Measurements from ENCODE around the gene RPH3AL. TPM values are rescaled to one million over a fixed set of nuclear protein-coding genes. Genes with fewer than 3 reads are reported as not detected.

Gene RPH3AL
- total and polyA plus RNA-seq, 3 donors from 2014 or later: 4.4 to 13.5 (median 6.5) TPM

DNA sequence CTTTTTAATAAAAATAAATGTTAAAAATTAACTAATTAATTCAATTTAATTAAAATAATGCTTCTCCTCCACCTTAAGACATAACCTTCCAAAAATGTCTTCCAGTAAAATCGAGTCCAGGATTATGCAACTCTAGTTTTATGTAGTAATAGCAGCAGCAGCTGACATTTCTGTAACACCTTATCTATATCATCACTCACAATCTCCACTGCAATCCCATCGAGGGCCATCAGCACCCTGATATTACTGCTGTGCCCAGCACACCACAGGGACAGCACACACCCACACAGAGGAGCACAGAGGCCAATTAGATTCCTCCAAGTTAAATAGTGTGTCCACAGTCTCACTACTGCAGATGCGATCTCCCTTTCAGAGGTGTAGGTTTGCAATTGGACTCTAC is 2.9 kb downstream of the RPH3AL start:
- no peaks in the 10 kb centered on the region for H3K9me3 ChIP-seq
- TF ChIP-seq CTCF (IDR thresholded peaks at IDR 0.05) (no peak), POLR2A (IDR thresholded peaks at IDR 0.05) (no peak)
- no peak overlapping the region for H3K4me3 ChIP-seq
- H3K36me3 ChIP-seq (ENCODE audit: low read depth, missing control alignments): no peaks in the 10 kb centered on the region
- DNase-seq: no peak
- intact Hi-C loops (cut with DNase I; ENCODE audit: low total_unique reads): no loop called here
- WGBS, 2 donors: 86 to 89% methylated on average over 3 of the region's 3 CpGs
- peak overlapping the region in 1 of 2 donors; percentile 59 for H3K27ac ChIP-seq
- H3K27me3 ChIP-seq: no peaks in the 10 kb centered on the region
- H3K4me1 ChIP-seq: peaks cover 20% of the 10 kb centered on the region

GRCh38 chr17:348692-349425 is 3.7 kb downstream of the RPH3AL start:
- 47 to 50% methylated on average over 12 of the region's 12 CpGs for WGBS, 2 donors
- intact Hi-C loops (cut with DNase I; ENCODE audit: low total_unique reads): no loop called here
- H3K4me1 ChIP-seq: peaks cover 20% of the 10 kb centered on the region
- no peak overlapping the region for H3K4me3 ChIP-seq
- TF ChIP-seq CTCF (IDR thresholded peaks at IDR 0.05): no peak
- no peak for TF ChIP-seq POLR2A (IDR thresholded peaks at IDR 0.05)
- DNase-seq: peak; percentile 79
- H3K36me3 ChIP-seq (ENCODE audit: low read depth, missing control alignments): no peaks in the 10 kb centered on the region
- peak overlapping the region in 1 of 2 donors; percentile 59 for H3K27ac ChIP-seq
- H3K27me3 ChIP-seq: no peaks in the 10 kb centered on the region
- no peaks in the 10 kb centered on the region for H3K9me3 ChIP-seq

GRCh38 chr17:348012-348411 is 4.6 kb downstream of the RPH3AL start:
- Histone ChIP-seq H3K36me3 (ENCODE audit: low read depth, missing control alignments) (no peaks in the 10 kb centered on the region), H3K4me1 (peaks cover 20% of the 10 kb centered on the region), H3K27ac (peak overlapping the region in 1 of 2 donors; percentile 39), H3K27me3 (no peaks in the 10 kb centered on the region), H3K4me3 (no peak overlapping the region), H3K9me3 (no peaks in the 10 kb centered on the region)
- no peak for DNase-seq
- intact Hi-C loops (cut with DNase I; ENCODE audit: low total_unique reads): no loop called here
- WGBS, 2 donors: 47 to 55% methylated on average over 2 of the region's 2 CpGs
- no peak for TF ChIP-seq POLR2A (IDR thresholded peaks at IDR 0.05)
- no peak for TF ChIP-seq CTCF (IDR thresholded peaks at IDR 0.05)

- TF ChIP-seq CTCF (IDR thresholded peaks at IDR 0.05) (no peak), POLR2A (IDR thresholded peaks at IDR 0.05) (no peak)
- no peaks in the 10 kb centered on the region for H3K36me3 ChIP-seq (ENCODE audit: low read depth, missing control alignments)
- H3K27ac ChIP-seq: no peak overlapping the region
- DNase-seq: no peak
- H3K9me3 ChIP-seq: no peaks in the 10 kb centered on the region
- intact Hi-C loops (cut with DNase I; ENCODE audit: low total_unique reads): no loop called here
- H3K4me1 ChIP-seq: peaks cover 20% of the 10 kb centered on the region
- 85 to 88% methylated on average over 5 of the region's 5 CpGs for WGBS, 2 donors
- no peaks in the 10 kb centered on the region for H3K27me3 ChIP-seq
- H3K4me3 ChIP-seq: no peak overlapping the region
Observed at GRCh38 chr17:347309-347899, 5.2 kb downstream of the RPH3AL start.

All from testis (tissue), 3 donors.